Suprapubic skin (tissue), 3 donors: Measurements from ENCODE around the gene PNPT1.

Experiments
- EP300 ChIP-seq: sonication (generic); formaldehyde crosslinking; IDR thresholded peaks from one replicate; pipeline ENCODE4 v1.6.1; 2017; ENCODE audit warnings: antibody characterized with exemption
- POLR2A ChIP-seq, 2 donors: fragments of 450-650 bp; IDR thresholded peaks; one replicate each; pipeline ENCODE4 v1.6.1; 2017; ENCODE audit warnings: antibody characterized with exemption in 2 of 2, mild to moderate bottlenecking in 2 of 2, moderate library complexity in 2 of 2
- TF ChIP-seq, protein P1 (sequence below), 2 donors: fragments of 200-600 bp in 1 of 2; fragments of 450-650 bp in 1 of 2; sonication (generic) in 1 of 2; IDR thresholded peaks; one replicate each; pipeline ENCODE4 v1.5.1; 2016 to 2019; ENCODE audit warnings: antibody characterized with exemption in 2 of 2, mild to moderate bottlenecking in 1 of 2, moderate library complexity in 1 of 2

DNA sequence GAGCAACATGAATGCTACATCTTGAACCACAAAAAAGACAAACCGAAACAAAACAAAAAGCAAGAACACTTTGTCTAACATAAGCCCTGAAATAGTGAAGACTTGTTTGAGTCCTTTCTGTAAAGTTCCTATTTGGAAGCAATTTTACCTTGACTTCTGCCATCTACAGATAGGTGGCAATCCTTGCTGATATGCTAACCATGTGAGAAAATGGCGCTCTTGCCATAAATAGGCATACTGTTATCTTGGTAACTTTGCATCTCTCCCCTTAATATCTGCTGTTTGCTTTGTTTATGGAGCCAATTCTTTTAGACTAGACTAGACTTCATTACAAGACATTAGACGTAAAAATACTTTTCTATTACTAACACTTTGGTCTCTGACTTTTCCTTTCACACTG is 49.4 kb upstream of the PNPT1 start:
- TF ChIP-seq, protein P1, sequence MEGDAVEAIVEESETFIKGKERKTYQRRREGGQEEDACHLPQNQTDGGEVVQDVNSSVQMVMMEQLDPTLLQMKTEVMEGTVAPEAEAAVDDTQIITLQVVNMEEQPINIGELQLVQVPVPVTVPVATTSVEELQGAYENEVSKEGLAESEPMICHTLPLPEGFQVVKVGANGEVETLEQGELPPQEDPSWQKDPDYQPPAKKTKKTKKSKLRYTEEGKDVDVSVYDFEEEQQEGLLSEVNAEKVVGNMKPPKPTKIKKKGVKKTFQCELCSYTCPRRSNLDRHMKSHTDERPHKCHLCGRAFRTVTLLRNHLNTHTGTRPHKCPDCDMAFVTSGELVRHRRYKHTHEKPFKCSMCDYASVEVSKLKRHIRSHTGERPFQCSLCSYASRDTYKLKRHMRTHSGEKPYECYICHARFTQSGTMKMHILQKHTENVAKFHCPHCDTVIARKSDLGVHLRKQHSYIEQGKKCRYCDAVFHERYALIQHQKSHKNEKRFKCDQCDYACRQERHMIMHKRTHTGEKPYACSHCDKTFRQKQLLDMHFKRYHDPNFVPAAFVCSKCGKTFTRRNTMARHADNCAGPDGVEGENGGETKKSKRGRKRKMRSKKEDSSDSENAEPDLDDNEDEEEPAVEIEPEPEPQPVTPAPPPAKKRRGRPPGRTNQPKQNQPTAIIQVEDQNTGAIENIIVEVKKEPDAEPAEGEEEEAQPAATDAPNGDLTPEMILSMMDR (IDR thresholded peaks at IDR 0.05), result no peak
- TF ChIP-seq POLR2A (IDR thresholded peaks at IDR 0.05) (no peak), EP300 (no peak)
